GM21526 (cell line): ENCODE data around the gene ZNF878.

Experiments used
- ATAC-seq: cut with Tn5 transposase; IDR thresholded peaks from one replicate; pipeline ENCODE4 v1.9.1; 2021; ENCODE audit warnings: moderate library complexity; ENCODE audit not compliant: unreplicated experiment, low FRiP score

ZNF878 gene

DNA sequence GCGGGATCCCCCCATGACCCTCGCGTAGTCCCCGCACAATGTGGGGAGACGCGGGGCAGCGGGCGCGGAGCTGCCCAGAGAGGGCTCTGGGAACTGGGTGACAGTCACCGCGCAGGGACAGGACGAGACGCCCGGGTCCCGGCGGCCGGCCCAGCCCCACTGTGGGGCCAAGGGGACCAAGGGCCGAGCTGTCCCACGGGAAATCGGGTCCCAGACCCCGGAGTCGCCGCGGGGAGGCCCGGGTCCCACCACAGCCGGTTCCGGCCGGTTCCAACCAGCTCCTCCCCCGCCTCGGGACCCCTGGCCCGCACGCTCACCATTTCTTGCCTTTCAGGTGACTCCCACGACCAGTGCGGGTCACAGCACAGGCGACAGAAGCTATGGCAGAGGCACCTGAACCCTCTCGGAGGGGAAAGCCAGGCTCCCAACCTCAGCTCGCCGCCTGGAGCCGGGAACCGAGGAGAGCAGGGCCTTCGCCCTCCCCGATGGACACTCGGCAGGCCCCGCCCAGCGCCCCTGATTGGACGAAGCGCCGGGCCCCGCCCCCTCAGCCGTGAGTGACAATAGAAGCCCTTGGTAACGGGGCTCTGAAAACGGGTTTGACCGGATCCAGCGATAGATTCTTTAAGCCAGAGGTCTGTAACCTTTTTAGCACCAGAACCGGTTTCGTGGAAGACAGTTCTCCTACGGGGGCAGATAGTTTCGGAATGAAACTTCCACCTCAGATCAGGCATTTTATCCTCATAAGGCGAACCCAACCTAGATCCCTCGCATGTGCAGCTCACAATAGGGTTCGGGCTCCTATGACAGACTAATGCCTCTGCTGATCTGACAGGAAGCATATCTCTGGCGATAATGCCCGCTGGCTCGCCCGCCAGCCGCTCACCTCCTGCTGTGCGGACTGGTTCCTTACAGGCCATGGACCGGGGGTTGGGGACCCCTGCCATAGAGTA lies 17.3 kb downstream of the ZNF878 start, which contains the start of gene ZNF433:
Gene ZNF433, minus strand, starts transcription at position 460 of the 953 bp plus-strand sequence. Its CDS starts 140 bp downstream, at position 320.
- ATAC-seq: no peak

DNA sequence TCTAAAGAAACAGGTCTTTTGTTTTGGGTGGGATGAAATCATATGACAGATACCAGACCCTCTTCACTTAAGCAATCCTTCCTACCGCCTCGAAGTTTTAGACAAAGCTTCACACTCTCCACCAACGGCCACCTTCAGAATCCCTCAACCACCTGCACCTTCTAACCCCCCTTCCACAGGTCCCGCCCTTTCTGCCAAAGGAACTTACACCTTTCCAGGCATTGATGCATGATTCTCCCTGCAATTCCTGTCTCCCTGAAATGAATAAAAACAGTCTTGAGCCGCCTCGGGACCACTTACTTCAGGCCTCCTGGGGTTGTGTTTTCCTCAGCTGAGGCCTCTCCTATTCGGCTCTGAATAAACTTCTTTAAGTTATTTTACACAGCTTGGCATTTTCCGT lies 18.1 kb downstream of the ZNF878 start:
- no peak for ATAC-seq

DNA sequence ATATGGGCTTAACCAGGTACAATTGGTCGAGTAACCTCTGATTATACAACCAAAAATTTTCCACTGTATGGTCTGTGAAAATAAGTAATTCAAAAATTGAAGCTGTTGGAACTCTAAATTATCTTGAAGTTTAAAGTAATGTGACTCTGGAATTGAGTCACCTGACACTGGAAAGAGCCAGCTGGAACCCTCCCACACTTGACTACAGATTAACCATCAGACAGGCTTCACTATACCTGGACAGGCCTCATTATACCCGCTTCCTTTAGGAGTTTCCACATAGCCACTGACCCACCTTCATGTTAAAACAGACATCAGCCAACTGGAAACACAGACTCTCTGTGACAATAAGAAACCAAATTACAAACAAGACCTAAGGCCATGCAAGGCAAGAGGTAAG lies 18.6 kb downstream of the ZNF878 start:
- ATAC-seq: no peak

DNA sequence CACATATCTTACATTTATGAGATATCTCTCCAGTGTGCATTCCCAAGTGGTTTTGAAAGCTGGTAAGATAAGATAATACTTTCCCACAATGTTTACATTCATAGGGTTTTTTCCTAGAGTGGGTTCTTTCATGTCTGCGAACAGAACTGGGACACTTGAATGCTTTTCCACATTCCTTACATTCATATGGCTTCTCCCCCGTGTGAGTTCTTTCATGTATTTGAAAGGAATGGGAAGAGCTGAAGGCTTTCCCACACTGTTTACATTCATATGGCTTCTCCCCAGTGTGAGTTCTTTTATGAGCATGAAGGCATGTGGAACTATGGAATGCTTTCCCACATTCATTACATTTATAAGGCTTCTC lies 37.0 kb downstream of the ZNF878 start:
- ATAC-seq: no peak

DNA sequence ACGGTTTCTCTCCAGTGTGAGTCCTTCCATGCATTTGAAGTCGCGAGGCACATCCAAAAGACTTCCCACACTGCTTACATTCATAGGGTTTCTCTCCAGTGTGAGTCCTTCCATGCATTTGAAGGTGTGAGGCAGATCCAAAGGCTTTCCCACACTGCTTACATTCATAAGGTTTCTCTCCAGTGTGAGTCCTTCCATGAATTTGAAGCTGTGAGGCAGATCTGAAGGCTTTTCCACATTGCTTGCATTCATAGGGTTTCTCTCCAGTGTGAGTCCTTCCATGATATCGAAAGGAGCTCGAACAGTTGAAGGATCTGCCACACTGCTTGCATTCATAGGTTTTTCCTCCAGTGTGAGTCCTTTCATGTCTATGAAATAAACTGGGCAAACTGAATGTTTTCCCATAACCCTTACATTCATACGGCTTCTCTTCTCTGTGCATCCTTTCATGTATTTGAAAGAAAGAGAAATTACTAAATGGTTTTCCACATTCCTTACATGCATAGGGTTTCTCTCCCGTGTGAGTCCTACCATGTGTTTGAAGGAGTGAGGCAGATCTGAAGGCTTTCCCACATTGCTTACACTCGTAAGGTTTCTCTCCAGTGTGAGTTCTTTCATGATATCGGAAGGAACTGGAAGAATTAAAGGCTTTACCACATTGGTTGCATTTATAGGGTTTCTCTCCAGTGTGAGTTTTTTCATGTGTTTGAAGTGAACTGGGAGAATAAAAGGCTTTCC lies 37.6 kb downstream of the ZNF878 start:
- ATAC-seq: no peak

DNA sequence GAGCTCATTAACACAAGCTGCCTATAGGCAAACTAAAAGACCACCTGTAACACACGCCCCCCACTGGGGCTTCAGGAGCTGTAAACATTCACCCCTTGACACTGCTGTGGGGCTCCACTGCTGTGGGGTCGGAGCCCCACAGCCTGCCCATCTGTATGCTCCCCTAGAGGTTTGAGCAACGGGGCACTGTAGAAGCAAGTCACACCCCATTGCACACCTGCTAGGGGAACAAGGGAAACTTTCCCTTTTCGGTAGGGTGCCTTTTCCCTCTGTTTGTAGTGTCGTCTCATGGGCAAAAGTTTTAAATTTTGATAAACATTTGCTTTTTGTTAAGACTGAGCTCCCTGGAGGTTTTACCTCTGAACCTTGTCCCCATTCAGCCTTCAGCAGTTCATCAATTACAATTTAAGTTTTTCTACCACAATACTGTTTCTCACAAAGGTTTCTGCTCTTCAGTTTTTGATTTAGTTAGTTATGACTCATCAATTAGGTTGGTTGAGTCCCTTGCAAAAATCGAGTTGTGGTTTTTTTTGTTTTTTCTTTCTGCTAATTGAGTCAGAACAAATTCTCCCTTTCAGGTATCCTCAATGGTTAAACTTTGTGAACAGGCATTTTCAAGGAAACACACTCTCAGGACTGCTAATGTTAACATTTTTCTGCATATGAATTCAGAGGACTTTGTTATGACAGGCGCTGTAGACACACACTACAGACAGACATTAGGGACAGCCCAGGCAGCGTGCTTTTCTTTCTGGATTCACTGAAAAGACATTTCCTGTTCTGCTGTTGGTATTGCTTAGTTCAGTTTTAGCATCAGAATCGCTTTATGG lies 52.4 kb downstream of the ZNF878 start:
- no peak for ATAC-seq

DNA sequence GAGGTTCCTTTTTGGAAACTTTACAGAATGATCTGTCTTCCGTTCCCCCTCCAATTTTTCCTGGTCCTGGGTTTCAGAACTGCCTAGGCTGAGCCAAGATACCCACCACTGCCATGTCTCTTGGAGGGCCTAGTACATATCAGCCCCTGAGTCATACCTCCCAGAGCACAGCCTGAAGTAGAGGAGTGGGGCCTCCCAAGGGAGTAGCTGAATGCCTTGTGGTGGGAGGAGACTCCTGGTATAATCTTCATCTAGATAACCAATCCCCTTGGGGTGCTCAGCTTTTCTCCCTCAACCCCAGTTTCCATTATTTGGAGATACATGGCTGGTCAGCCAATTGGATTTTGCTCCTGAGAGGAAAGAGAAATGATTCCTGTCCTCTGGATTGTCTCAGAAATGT lies 57.6 kb downstream of the ZNF878 start:
- ATAC-seq: no peak
